HG03159 (cell line): ENCODE data around the gene SEMA4D.

Experiments
- ATAC-seq: cut with Tn5 transposase; IDR thresholded peaks from one replicate; pipeline ENCODE4 v1.9.1; 2021; ENCODE audit warnings: mild to moderate bottlenecking, moderate library complexity; ENCODE audit not compliant: unreplicated experiment

Gene SEMA4D

GRCh38 chr9:89435071-89435823 lies 62.7 kb downstream of the SEMA4D start:
- no peak for ATAC-seq

- ATAC-seq, result no peak
These were observed 63.3 kb downstream of the SEMA4D start for GRCh38 chr9:89434636-89435035.

DNA sequence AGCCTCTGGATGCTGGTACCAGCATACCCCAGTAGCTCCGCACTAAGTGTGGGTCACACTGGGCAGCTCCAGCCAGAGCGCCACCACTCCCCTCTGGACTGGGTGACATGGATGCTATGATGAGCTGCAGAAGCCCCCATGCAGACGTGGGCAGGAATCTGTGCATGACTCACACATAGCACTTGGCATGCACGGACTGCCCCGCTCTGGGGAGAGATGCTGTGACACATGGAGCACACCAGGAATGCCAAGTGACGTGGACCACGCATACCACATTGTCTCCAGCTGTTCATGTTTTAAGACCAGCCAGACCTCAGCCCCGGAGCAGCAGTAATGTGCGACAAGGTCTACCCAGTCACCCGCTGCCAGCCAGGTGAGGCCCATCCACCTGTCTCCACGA lies 64.1 kb downstream of the SEMA4D start:
- no peak for ATAC-seq

DNA sequence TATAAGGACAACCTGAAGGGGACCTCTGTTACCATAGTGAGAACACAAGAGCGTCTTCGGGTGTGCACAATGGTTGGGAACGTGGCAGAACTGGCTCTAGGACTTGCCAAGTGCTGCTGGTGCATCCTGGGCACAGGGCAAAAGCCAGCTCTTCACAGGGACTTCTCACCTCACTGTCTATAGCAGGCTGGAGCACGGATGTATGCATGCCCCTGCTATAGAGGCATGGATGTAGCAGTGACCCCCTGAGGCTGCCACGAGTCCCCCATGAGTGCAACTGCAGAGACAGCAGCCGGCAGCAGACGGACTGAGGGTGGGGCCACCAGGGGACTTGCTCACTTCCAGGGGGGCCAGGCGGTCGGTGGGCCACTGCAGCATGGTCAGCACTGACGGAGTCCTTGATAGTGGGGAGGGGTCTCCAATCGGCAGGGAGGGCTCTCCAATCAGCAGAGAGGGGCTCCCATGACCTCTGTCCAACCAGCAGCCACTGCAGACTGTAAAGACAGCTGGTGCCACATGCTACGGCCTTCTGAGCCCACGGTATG lies 64.9 kb downstream of the SEMA4D start:
- no peak for ATAC-seq

DNA sequence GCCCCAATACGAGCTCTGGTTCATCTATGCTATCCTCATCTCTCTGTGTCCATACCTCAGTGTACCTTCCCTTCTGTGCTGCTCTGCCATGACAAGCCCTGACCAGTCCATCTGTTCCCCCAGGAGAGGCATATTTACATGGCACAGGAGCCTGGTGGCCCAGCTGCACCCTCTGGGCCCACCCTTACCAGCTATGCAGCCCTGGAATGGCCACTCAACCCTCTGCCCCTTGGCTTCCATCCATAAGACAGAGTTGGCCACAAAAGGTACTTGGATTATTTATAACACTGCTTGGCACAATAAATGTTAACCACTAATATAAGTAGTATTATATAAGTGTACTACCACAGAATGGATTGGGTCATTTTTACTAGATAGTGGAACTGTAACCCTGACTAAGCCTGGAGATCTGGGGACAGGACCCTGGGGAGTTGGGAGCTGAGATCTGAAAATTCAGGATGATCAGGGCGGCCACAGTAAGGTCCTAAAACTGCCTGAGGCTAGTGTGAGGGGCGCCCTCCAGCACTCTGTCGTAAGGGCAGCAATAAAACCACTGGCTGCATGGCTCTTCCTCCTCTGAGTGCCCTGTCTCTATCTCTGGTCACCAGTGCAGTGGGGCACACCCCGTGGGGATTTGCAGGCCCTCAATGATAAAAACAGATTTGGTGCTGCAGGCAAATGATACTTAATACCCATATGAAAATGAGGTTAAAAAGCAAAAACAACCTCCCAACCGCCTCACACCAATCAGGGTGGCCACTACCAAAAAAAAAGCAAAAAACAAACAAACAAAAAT lies 65.8 kb downstream of the SEMA4D start:
- ATAC-seq, result no peak

DNA sequence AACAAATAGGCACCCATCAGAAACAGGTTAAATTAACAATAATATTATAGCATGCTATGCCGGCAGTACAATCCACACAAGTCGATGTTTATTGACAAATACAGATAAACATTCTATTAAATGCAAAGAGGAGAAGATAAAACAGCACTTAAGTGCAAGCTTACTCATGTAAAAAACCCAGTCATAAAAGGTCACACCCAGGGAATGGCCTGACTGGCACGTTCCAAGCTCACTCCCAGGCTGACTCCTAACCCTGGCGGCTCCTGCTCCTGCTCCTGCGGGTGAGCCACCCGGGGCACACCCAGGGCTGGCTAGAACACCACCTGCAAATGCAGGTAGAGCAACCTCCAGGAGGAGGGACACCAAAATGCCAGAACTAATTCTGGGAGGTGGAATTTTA lies 66.9 kb downstream of the SEMA4D start:
- no peak for ATAC-seq

- ATAC-seq, result no peak
These were observed 68.7 kb downstream of the SEMA4D start for GRCh38 chr9:89428901-89429890.

- ATAC-seq, result no peak
These were observed 69.6 kb downstream of the SEMA4D start for GRCh38 chr9:89428222-89428761.

GRCh38 chr9:89427621-89428221 lies 70.2 kb downstream of the SEMA4D start:
- ATAC-seq, result no peak

- peak; percentile 68 for ATAC-seq
These were observed 71.4 kb downstream of the SEMA4D start for GRCh38 chr9:89426384-89426961.

GRCh38 chr9:89425921-89426383 lies 72.0 kb downstream of the SEMA4D start:
- no peak for ATAC-seq

DNA sequence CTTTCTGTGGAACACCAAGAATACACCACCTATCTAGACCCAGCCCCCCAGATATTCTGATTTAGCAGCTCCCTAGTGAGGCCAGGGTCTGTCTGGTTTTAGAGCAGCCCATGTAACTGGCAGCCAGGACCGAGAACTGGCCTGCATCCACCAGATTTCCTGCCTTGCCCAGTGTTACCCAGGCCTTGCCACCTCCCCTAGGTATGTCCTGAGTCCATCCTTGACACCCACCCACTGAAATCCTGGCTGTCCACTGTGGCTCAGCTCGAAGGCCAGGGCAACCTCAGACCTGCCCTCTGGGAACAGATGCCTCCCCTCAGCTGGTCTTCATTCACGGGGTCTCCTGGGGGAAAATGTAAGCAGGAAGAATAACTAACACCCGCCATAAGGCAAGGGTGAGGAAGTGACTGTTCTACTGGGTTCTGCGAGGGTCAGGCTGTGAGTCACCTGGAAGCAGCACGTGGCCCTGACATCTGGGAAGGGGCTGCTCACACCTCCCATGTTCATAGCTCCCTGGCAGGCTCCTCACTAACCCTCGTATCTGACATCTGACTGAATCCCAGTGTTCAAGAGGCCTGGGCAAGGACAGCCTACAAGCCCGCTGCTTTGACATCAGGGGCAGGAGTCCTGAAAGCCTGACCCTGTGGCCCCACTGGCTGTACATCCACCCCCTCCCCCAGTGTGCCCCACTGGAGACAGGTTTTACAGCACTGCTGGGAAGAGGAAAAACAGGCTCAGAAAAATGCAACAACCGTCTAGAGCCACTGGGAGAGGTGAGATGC lies 72.7 kb downstream of the SEMA4D start:
- ATAC-seq, result no peak

DNA sequence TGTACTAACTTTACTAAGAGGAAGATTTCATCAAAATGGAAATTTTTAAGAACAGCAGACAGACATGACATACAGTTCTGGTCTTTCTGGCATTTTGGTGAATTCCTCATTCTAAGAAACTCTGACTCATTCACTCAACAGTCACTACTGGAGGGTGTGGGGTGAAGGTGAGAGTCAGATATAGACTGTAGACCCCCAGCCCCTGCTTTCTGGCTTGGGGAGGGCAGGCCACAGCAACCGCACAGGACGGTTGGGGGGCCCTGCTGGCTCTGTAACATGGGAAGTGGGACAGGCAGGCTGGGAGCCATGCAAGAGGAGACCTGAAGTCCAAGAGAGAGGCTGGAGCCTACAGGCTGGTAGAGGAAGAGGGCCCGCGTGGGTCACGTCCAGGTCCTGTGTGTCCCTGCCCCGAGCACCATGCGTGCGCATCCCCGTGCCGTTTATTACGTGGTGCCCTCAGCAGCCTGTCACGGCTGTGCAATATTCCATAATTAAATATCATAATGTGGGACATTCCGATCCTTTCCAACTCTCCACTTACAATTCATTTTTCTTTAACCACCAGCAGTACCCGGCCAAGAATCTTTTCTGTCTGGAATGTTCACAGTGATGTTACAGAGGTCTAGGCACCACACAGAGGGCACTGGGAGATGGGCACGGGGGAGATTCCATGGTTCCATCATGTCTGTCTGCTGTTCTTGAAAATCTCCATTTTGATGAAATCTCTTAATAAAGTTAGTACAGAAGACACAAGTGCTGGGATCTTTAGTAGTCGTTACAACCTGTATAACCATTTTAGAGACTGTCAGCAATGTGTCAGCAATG lies 75.5 kb downstream of the SEMA4D start:
- ATAC-seq, result no peak

GRCh38 chr9:89421595-89421994 lies 76.3 kb downstream of the SEMA4D start:
- no peak for ATAC-seq

DNA sequence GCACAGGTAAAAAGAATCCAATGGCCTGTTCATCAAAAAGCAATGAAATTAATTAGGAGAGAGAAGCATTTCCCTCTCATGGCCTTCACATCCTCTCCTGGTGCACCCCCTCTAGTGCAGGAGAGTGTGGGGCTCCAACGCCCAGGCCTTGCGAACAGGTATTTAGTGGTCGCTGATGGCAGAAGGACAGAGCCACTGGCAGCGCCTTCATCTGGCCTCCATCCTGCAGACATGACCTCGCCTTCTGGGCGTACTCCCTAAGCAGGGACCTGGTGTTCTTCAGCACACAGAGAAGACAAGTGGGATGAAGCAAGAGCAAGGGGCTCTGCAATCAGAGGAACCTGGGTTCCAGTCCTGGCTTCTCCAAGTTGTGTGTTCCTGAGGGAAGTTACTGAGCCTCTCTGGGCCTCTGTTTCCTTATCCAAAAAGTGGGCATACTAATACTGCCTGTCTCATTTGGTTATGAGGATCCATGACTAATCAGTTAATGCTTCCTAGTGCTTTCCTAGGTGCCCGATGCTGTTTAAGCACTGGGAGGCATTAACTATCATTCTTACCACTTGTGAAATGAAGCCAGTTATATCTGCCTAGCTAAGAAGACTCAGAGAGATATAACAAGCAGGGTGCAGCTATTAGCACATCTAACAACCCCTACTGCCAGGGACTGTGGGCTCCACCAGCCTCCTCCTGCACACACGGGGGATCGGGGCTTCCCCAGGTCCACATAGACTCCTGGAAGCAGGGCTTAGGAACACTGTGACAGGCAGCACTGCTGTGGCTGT lies 77.3 kb downstream of the SEMA4D start:
- no peak for ATAC-seq

GRCh38 chr9:89419978-89420394 lies 77.9 kb downstream of the SEMA4D start:
- ATAC-seq, result no peak
